CD14-positive monocyte (primary cell): ENCODE results near the gene ZNF827. TPM values are rescaled to one million over a fixed set of nuclear protein-coding genes. Genes with fewer than 3 reads are reported as not detected.

Experiments used
- DNase-seq, 3 donors: peaks; one replicate each; pipeline ENCODE4 v3.0.0-alpha.2; 2011 to 2022
- H2AFZ ChIP-seq: 2 replicates; pipeline ENCODE4 v1.6.0; 2012; ENCODE audit warnings: mild to moderate bottlenecking, low read depth, low read length, inconsistent platforms; ENCODE audit not compliant: insufficient read depth, poor library complexity, severe bottlenecking
- H3K27ac ChIP-seq, 2 donors: 1 replicate in 1 of 2; 2 replicates in 1 of 2; pipeline ENCODE4 v1.5.1; 2012 to 2013; ENCODE audit warnings: low read length in 2 of 2, control low read depth in 1 of 2, inconsistent platforms in 1 of 2, low read depth in 1 of 2, mild to moderate bottlenecking in 1 of 2
- H3K27me3 ChIP-seq, 2 donors: one replicate each; pipeline versions ENCODE4 v1.6.0 to v1.6.1; 2011 to 2013; ENCODE audit warnings: low read length in 2 of 2; ENCODE audit not compliant: control insufficient read depth in 2 of 2, insufficient read depth in 2 of 2
- H3K36me3 ChIP-seq, 2 donors: replicated peaks in 1 of 2; 1 replicate in 1 of 2; 2 replicates in 1 of 2; pipeline versions ENCODE4 v1.5.1 to v1.6.1; 2012 to 2013; ENCODE audit warnings: low read length in 2 of 2, control low read depth in 1 of 2, inconsistent platforms in 1 of 2, mild to moderate bottlenecking in 1 of 2; ENCODE audit not compliant: insufficient read depth in 2 of 2, control insufficient read depth in 1 of 2
- H3K4me1 ChIP-seq, 2 donors: 1 replicate in 1 of 2; 2 replicates in 1 of 2; pipeline versions ENCODE4 v1.5.1 to v1.6.1; 2012 to 2013; ENCODE audit warnings: low read length in 2 of 2, control low read depth in 1 of 2, inconsistent platforms in 1 of 2, mild to moderate bottlenecking in 1 of 2, moderate library complexity in 1 of 2; ENCODE audit not compliant: insufficient read depth in 2 of 2, control insufficient read depth in 1 of 2
- H3K4me2 ChIP-seq: replicated peaks from 2 replicates; pipeline ENCODE3; 2012; ENCODE audit warnings: low read length, moderate library complexity, mild to moderate bottlenecking; ENCODE audit not compliant: poor library complexity, severe bottlenecking; ENCODE audit errors: extremely low read depth
- H3K4me3 ChIP-seq, 3 experiments: fragments of 200-600 bp in 1 of 3; sonication (generic) in 1 of 3; replicated peaks in 1 of 3; 1 replicate in 2 of 3; 2 replicates in 1 of 3; pipeline ENCODE4 v1.5.1; 2011 to 2013; ENCODE audit warnings: low read length in 3 of 3, mild to moderate bottlenecking in 3 of 3, control low read depth in 2 of 3, low read depth in 2 of 3, inconsistent platforms in 1 of 3, moderate library complexity in 1 of 3
- H3K79me2 ChIP-seq: 2 replicates; pipeline ENCODE4 v1.6.0; 2012; ENCODE audit warnings: mild to moderate bottlenecking, control low read depth, inconsistent platforms, low read length, moderate library complexity; ENCODE audit not compliant: insufficient read depth
- H3K9ac ChIP-seq: 2 replicates; pipeline ENCODE4 v1.6.0; 2017; ENCODE audit warnings: low read length, mild to moderate bottlenecking; ENCODE audit not compliant: insufficient read depth, poor library complexity, severe bottlenecking
- H3K9me3 ChIP-seq, 2 donors: replicated peaks in 1 of 2; 1 replicate in 1 of 2; 2 replicates in 1 of 2; pipeline versions ENCODE4 v1.5.1 to v1.6.1; 2012 to 2013; ENCODE audit warnings: low read length in 2 of 2, control low read depth in 1 of 2; ENCODE audit not compliant: control insufficient read depth in 1 of 2, insufficient read depth in 1 of 2
- H4K20me1 ChIP-seq: 2 replicates; pipeline ENCODE4 v1.6.0; 2012; ENCODE audit warnings: mild to moderate bottlenecking, low read length, control low read depth, moderate library complexity; ENCODE audit not compliant: insufficient read depth
- H3K27ac Mint-ChIP-seq, 7 donors: one replicate each; pipeline ENCODE4 v1.8.0; 2020; ENCODE audit warnings: mild to moderate bottlenecking in 7 of 7, mixed read lengths in 7 of 7, moderate library complexity in 6 of 7, inconsistent platforms in 2 of 7
- H3K27me3 Mint-ChIP-seq, 3 donors: one replicate each; pipeline ENCODE4 v1.8.0; 2021 to 2022; ENCODE audit warnings: low read depth in 3 of 3, mild to moderate bottlenecking in 3 of 3, mixed read lengths in 3 of 3, moderate library complexity in 3 of 3, inconsistent platforms in 1 of 3
- H3K36me3 Mint-ChIP-seq, 2 donors: one replicate each; pipeline ENCODE4 v1.8.0; 2020; ENCODE audit warnings: mixed read lengths in 2 of 2, inconsistent platforms in 1 of 2, mild to moderate bottlenecking in 1 of 2
- H3K4me1 Mint-ChIP-seq: one replicate; pipeline ENCODE4 v1.8.0; 2020; ENCODE audit warnings: mild to moderate bottlenecking, mixed read lengths
- H3K4me3 Mint-ChIP-seq, 2 donors: one replicate each; pipeline ENCODE4 v1.8.0; 2020; ENCODE audit warnings: mild to moderate bottlenecking in 2 of 2, mixed read lengths in 2 of 2, moderate library complexity in 1 of 2
- H3K9me3 Mint-ChIP-seq, 7 donors: one replicate each; pipeline ENCODE4 v1.8.0; 2020 to 2022; ENCODE audit warnings: mixed read lengths in 7 of 7, mild to moderate bottlenecking in 6 of 7, moderate library complexity in 6 of 7, inconsistent platforms in 2 of 7
- CTCF ChIP-seq: fragments of 200-600 bp; IDR thresholded peaks from one replicate; pipeline ENCODE4 v1.8.0; 2022; ENCODE audit warnings: antibody characterized with exemption, mild to moderate bottlenecking
- WGBS: methylation state at CpG from one replicate; pipeline ENCODE4 v1.1.5; 2013; ENCODE audit warnings: missing lambda C conversion rate; ENCODE audit not compliant: insufficient coverage; 5-methylcytosine and 5-hydroxymethylcytosine counted together
- intact Hi-C, 2 donors: fragments of 100-400 bp; cut with micrococcal nuclease; formaldehyde crosslinking; loops; one replicate each; pipeline versions ENCODE4 v1.15.0 to v1.15.1; 2023
- polyA plus RNA-seq, 3 donors: library from polyadenylated mRNA; depleted of rRNA in 1 of 3; unstranded in 2 of 3; stranded (reverse) in 1 of 3; fragments of 300-500 nt in 2 of 3; fragments of >200 nt in 1 of 3; fragmentation: Illumina TruSeq in 2 of 3; gene quantifications; 1 replicate in 2 of 3; 2 replicates in 1 of 3; pipeline ENCODE4 v1.2.3, GENCODE V29; 2012 to 2021

ZNF827 gene
- polyA plus RNA-seq, 3 donors = 0.04 TPM; not detected in 2

DNA sequence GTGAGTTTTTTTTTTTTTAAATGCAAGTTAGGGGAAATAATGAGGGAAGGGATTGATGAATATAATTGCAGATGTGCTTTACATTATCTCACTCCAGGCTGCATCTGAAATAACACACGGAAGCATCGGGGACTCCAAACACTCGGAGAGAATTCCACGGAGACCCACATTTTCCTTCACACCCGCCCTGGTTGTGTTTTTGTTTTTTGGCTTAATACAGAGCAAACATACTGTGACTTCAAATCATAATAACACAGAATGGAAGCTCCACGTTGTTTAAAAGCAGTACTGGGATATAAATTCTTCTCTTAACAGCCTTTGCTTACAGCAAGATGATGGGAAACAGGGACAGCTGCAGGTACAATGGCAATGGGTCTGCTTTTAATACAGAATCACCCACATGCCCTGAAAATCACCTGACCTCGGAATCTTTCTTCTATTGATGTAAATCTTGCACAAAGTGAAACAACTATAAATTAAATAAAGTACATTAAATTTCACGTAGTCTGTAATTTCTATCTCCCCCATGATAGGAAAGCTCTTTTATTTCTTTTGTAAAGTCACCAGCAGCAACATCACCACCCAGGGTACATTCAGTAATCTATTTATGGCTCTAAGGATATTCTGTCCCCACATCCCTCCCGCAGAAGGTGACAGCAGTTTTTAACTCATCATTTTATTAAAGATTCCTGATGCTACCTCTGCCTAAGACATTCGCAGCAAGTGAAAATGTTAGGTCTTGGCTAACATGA, 119.3 kb downstream of the ZNF827 start:
- Mint-ChIP-seq H3K27me3 (no peaks in the 10 kb centered on the region), H3K4me3 (no peak overlapping the region), H3K4me1 (peaks cover 28% of the 10 kb centered on the region), H3K36me3 (no peaks in the 10 kb centered on the region), H3K9me3 (peaks cover 0 to 7% (median 2%) of the 10 kb centered on the region in 7 donors), H3K27ac (peak overlapping the region in 2 of 7 donors; percentile 74 to 85)
- 100% methylated on average over 2 of the region's 10 CpGs for WGBS
- TF ChIP-seq CTCF = no peak
- Histone ChIP-seq H3K27me3 (no peaks in the 10 kb centered on the region), H3K4me2 (no peak overlapping the region), H4K20me1 (no peaks in the 10 kb centered on the region), H3K36me3 (no peaks in the 10 kb centered on the region), H3K4me3 (no peak overlapping the region), H3K79me2 (no peaks in the 10 kb centered on the region), H3K9me3 (peaks cover 0 to 3% of the 10 kb centered on the region in 2 donors), H3K9ac (no peak overlapping the region), H2AFZ (peak overlapping the region; percentile 9), H3K4me1 (peaks cover 21 to 32% of the 10 kb centered on the region in 2 donors), H3K27ac (peak overlapping the region in 1 of 2 donors; percentile 62)
- no peak for DNase-seq
- intact Hi-C loops = no loop called here

- Mint-ChIP-seq H3K4me1 (peaks cover 28% of the 10 kb centered on the region), H3K36me3 (no peaks in the 10 kb centered on the region), H3K9me3 (peaks cover 0 to 7% (median 2%) of the 10 kb centered on the region in 7 donors), H3K27ac (no peak overlapping the region), H3K4me3 (no peak overlapping the region), H3K27me3 (no peaks in the 10 kb centered on the region)
- Histone ChIP-seq H3K9me3 (peaks cover 0 to 3% of the 10 kb centered on the region in 2 donors), H3K36me3 (no peaks in the 10 kb centered on the region), H2AFZ (no peak overlapping the region), H3K4me2 (no peak overlapping the region), H3K9ac (no peak overlapping the region), H3K4me1 (peaks cover 21 to 32% of the 10 kb centered on the region in 2 donors), H3K4me3 (no peak overlapping the region), H3K27ac (no peak overlapping the region), H3K27me3 (no peaks in the 10 kb centered on the region), H3K79me2 (no peaks in the 10 kb centered on the region), H4K20me1 (no peaks in the 10 kb centered on the region)
- WGBS = 100% methylated on average over 1 of the region's 2 CpGs
- DNase-seq = no peak
- intact Hi-C loops = no loop called here
- no peak for TF ChIP-seq CTCF
Observed at GRCh38 chr4:145818011-145818410, 120.6 kb downstream of the ZNF827 start.
